ENCODE results near the gene RGL2. TPM values are rescaled to one million over a fixed set of nuclear protein-coding genes. Genes with fewer than 3 reads are reported as not detected.

The RGL2 gene
- total and polyA plus RNA-seq, 2 of the 13 experiments (the other 11 are each of a cell fraction or from before 2014, with no cell fraction given): 22.9 to 47.4 TPM

- ATAC-seq (no peak), DNase-seq (ENCODE audit: low spot score) (no peak), FAIRE-seq (no peak)
- Histone ChIP-seq H3K27me3 (ENCODE audit: control insufficient read depth in 1 of 2, insufficient read depth in 2 of 2, low read length in 2 of 2) (no peaks in the 10 kb centered on the region; a peak in 2 of 5 replicates), H3K4me2 (ENCODE audit: low read depth, low read length) (peak overlapping the region; percentile 78), H3K79me2 (ENCODE audit: insufficient read depth, low read length) (peaks cover 23% of the 10 kb centered on the region), H3K4me3 (replicated peaks in 1 of 3; ENCODE audit: insufficient read depth in 1 of 3, low read depth in 2 of 3, low read length in 3 of 3) (peak overlapping the region; percentile 71 to 79 (median 73)), H2AFZ (ENCODE audit: low read length) (no peak overlapping the region), H3K9me3 (ENCODE audit: low read length) (no peaks in the 10 kb centered on the region), H3K36me3 (replicated peaks in 1 of 2; ENCODE audit: control insufficient read depth in 1 of 2, insufficient read depth in 2 of 2, low read length in 2 of 2) (peaks cover 5 to 31% of the 10 kb centered on the region in 2 experiments), H3K9ac (ENCODE audit: insufficient read depth, low read depth, low read length) (peak overlapping the region; percentile 72), H3K4me1 (ENCODE audit: insufficient read depth, low read length) (peaks cover 55% of the 10 kb centered on the region), H4K20me1 (ENCODE audit: insufficient read depth, low read length) (peaks cover 3% of the 10 kb centered on the region; the same call in 1 of the 2 replicates), H3K27ac (ENCODE audit: extremely low read length, insufficient read depth, low read length) (peak overlapping the region; percentile 82)
- ChIA-PET CTCF (ENCODE audit: low intra/inter-chr PET ratio, low total read pairs) (no interaction called here), POLR2A (interaction anchor here (0.7 to 3.9 kb wide), 18 partner anchors 9 to 1123 kb away, joined by 3 to 57 read pairs (median 7); partner anchors contain the start of genes PFDN6, PHF1, RGL2 and RING1)
- no TSS peak for BruUV-seq (replicated peaks)
- WGBS (ENCODE audit: low lambda C conversion rate): 72% methylated on average over 8 of the region's 8 CpGs
- in situ Hi-C loops (cut with HindIII; ENCODE audit: extremely low pct_ligation_motif_present, low pct_unique_long_range_greater_than_20kb): no loop called here
- intact Hi-C loops (cut with micrococcal nuclease; ENCODE audit: unreplicated experiment): no loop called here
- TF ChIP-seq GABPB1 (CRISPR knock-in tag; IDR thresholded peaks at IDR 0.05): no peak
- no peak for TF ChIP-seq POLR2A (IDR thresholded peaks at IDR 0.05; ENCODE audit: insufficient read depth in 1 of 2, low read depth in 2 of 2, low read length in 2 of 2)
- peak; percentile 0; the same call in 1 of the 2 replicates for TF ChIP-seq KDM5A (IDR thresholded peaks at IDR 0.05; ENCODE audit: borderline replicate concordance, low read length)
- no peak for TF ChIP-seq XRCC5 (optimal IDR thresholded peaks at IDR 0.05; ENCODE audit: low read length)
- TF ChIP-seq SALL2 (CRISPR knock-in tag; IDR thresholded peaks at IDR 0.05): no peak
- 0 out of 2 replicates have a peak, but pooled peaks have one; percentile 68 for TF ChIP-seq ZNF572 (CRISPR knock-in tag; IDR thresholded peaks at IDR 0.05)
- TF ChIP-seq ATF1 (CRISPR knock-in tag; IDR thresholded peaks at IDR 0.05): peak; percentile 5; the same call in 1 of the 2 replicates
- no peak for TF ChIP-seq REL (CRISPR knock-in tag; conservative IDR thresholded peaks at IDR 0.05)
- 0 out of 2 replicates have a peak, but pooled peaks have one; percentile 22 for TF ChIP-seq RBFOX2 (IDR thresholded peaks at IDR 0.05; ENCODE audit: low read depth, low read length)
- no peak for TF ChIP-seq PPARG (CRISPR knock-in tag; conservative IDR thresholded peaks at IDR 0.05)
- TF ChIP-seq ARHGAP35 (CRISPR knock-in tag; IDR thresholded peaks at IDR 0.05; ENCODE audit: borderline replicate concordance): no peak
- TF ChIP-seq, protein P1, sequence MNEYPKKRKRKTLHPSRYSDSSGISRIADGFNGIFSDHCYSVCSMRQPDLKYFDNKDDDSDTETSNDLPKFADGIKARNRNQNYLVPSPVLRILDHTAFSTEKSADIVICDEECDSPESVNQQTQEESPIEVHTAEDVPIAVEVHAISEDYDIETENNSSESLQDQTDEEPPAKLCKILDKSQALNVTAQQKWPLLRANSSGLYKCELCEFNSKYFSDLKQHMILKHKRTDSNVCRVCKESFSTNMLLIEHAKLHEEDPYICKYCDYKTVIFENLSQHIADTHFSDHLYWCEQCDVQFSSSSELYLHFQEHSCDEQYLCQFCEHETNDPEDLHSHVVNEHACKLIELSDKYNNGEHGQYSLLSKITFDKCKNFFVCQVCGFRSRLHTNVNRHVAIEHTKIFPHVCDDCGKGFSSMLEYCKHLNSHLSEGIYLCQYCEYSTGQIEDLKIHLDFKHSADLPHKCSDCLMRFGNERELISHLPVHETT (CRISPR knock-in tag; conservative IDR thresholded peaks at IDR 0.05): no peak
- TF ChIP-seq MTF2 (CRISPR knock-in tag; IDR thresholded peaks at IDR 0.05; ENCODE audit: borderline replicate concordance): no peak
- TF ChIP-seq ZBTB38 (CRISPR knock-in tag; IDR thresholded peaks at IDR 0.05): no peak
- TF ChIP-seq, protein P2, sequence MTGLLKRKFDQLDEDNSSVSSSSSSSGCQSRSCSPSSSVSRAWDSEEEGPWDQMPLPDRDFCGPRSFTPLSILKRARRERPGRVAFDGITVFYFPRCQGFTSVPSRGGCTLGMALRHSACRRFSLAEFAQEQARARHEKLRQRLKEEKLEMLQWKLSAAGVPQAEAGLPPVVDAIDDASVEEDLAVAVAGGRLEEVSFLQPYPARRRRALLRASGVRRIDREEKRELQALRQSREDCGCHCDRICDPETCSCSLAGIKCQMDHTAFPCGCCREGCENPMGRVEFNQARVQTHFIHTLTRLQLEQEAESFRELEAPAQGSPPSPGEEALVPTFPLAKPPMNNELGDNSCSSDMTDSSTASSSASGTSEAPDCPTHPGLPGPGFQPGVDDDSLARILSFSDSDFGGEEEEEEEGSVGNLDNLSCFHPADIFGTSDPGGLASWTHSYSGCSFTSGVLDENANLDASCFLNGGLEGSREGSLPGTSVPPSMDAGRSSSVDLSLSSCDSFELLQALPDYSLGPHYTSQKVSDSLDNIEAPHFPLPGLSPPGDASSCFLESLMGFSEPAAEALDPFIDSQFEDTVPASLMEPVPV (CRISPR knock-in tag; IDR thresholded peaks at IDR 0.05): no peak
- peak; percentile 86 for TF ChIP-seq ZNF121 (CRISPR knock-in tag; IDR thresholded peaks at IDR 0.05)
Observed at GRCh38 chr6:33318426-33319073, 19.8 kb upstream of the RGL2 start.

All from HepG2 (cell line).